GM23248 (cell line): Measurements from ENCODE around the gene LRRC72. TPM values are rescaled to one million over a fixed set of nuclear protein-coding genes. Genes with fewer than 3 reads are reported as not detected.

ENCODE experiments used
- DNase-seq: peaks from one replicate; pipeline ENCODE4 v3.0.0-alpha.2; 2015
- H2AFZ ChIP-seq: fragments of 200-600 bp; sonication (generic); 2 replicates; pipeline ENCODE4 v1.6.1; 2016; ENCODE audit warnings: antibody characterized with exemption
- H3F3A ChIP-seq: fragments of 200-600 bp; sonication (generic); 2 replicates; pipeline ENCODE4 v1.6.1; 2016; ENCODE audit warnings: mild to moderate bottlenecking, antibody characterized with exemption, mixed run types; ENCODE audit not compliant: insufficient read depth
- H3K27ac ChIP-seq: fragments of 200-600 bp; sonication (generic); 2 replicates; pipeline ENCODE4 v1.5.1; 2016; ENCODE audit warnings: mild to moderate bottlenecking
- H3K27me3 ChIP-seq: fragments of 200-600 bp; sonication (generic); replicated peaks from 2 replicates; pipeline ENCODE4 v1.6.1; 2016; ENCODE audit warnings: mild to moderate bottlenecking; ENCODE audit not compliant: insufficient read depth
- H3K36me3 ChIP-seq: fragments of 200-600 bp; sonication (generic); 2 replicates; pipeline ENCODE4 v1.6.1; 2016; ENCODE audit warnings: low read depth, mild to moderate bottlenecking
- H3K4me1 ChIP-seq: fragments of 200-600 bp; sonication (generic); 2 replicates; pipeline ENCODE4 v1.6.1; 2016; ENCODE audit warnings: mild to moderate bottlenecking; ENCODE audit not compliant: insufficient read depth
- H3K4me2 ChIP-seq: fragments of 200-600 bp; sonication (generic); one replicate; pipeline ENCODE4 v1.6.1; 2016; ENCODE audit warnings: mild to moderate bottlenecking; ENCODE audit not compliant: unreplicated experiment
- H3K4me3 ChIP-seq: fragments of 200-600 bp; sonication (generic); 2 replicates; pipeline ENCODE4 v1.5.1; 2016; ENCODE audit warnings: mild to moderate bottlenecking
- H3K79me2 ChIP-seq: fragments of 200-600 bp; sonication (generic); 2 replicates; pipeline ENCODE4 v1.6.1; 2016; ENCODE audit warnings: mild to moderate bottlenecking; ENCODE audit not compliant: insufficient read depth
- H3K9ac ChIP-seq: fragments of 200-600 bp; sonication (generic); 2 replicates; pipeline ENCODE4 v1.6.1; 2016; ENCODE audit warnings: mild to moderate bottlenecking
- H3K9me2 ChIP-seq: fragments of 200-600 bp; sonication (generic); 2 replicates; pipeline ENCODE4 v1.6.1; 2016; ENCODE audit warnings: mixed run types, mild to moderate bottlenecking, moderate library complexity; ENCODE audit not compliant: insufficient read depth
- H3K9me3 ChIP-seq: fragments of 200-600 bp; sonication (generic); one replicate; pipeline ENCODE4 v1.6.1; 2017; ENCODE audit warnings: low read depth
- H4K20me1 ChIP-seq: fragments of 200-600 bp; sonication (generic); 2 replicates; pipeline ENCODE4 v1.6.0; 2016; ENCODE audit not compliant: insufficient read depth
- EZH2 ChIP-seq: fragments of 200-600 bp; sonication (generic); IDR thresholded peaks from 2 replicates; pipeline ENCODE4 v1.6.1; 2018; ENCODE audit warnings: antibody characterized with exemption, mild to moderate bottlenecking; ENCODE audit not compliant: insufficient read depth, poor library complexity, severe bottlenecking
- EZH2phosphoT487 ChIP-seq: fragments of 200-600 bp; sonication (generic); IDR thresholded peaks from 2 replicates; pipeline ENCODE4 v1.6.1; 2018; ENCODE audit warnings: antibody characterized with exemption, moderate library complexity, mild to moderate bottlenecking, low read depth; ENCODE audit not compliant: insufficient read depth
- WGBS, 2 experiments: methylation state at CpG; one replicate each; pipeline ENCODE4 v1.1.6; 2015 to 2017; ENCODE audit warnings: low lambda C conversion rate in 2 of 2, low coverage in 1 of 2; ENCODE audit errors: missing lambda C conversion rate in 2 of 2; 5-methylcytosine and 5-hydroxymethylcytosine counted together
- in situ Hi-C: fragments of 300-500 bp; cut with MboI; formaldehyde crosslinking; loops from 2 replicates; pipeline ENCODE4 v1.15.0; 2020
- polyA plus RNA-seq: library from polyadenylated mRNA; unstranded; fragments of >200 nt; fragmentation: Nextera tagmentation; extraction: Ambion mirVana; gene quantifications from 2 replicates; pipeline ENCODE4 v1.2.1, GENCODE V29; 2016
- total RNA-seq: library from RNA; depleted of rRNA; stranded (reverse); fragments of >200 nt; shearing (Covaris generic); gene quantifications from 2 replicates; pipeline ENCODE4 v1.2.3, GENCODE V29; 2014

LRRC72 gene
- total and polyA plus RNA-seq, 2 experiments from 2014 or later, result not detected

- Histone ChIP-seq H3K79me2 (no peaks in the 10 kb centered on the region), H3K4me1 (no peaks in the 10 kb centered on the region), H4K20me1 (no peaks in the 10 kb centered on the region), H3K9me2 (no peaks in the 10 kb centered on the region), H3K9me3 (no peaks in the 10 kb centered on the region), H3K4me3 (no peak overlapping the region), H3K36me3 (peaks cover 30% of the 10 kb centered on the region), H3F3A (no peaks in the 10 kb centered on the region), H3K9ac (no peak overlapping the region), H2AFZ (no peak overlapping the region), H3K27me3 (no peaks in the 10 kb centered on the region), H3K4me2 (no peak overlapping the region), H3K27ac (no peak overlapping the region)
- no peak for DNase-seq
- 88 to 89% methylated on average over 4 of the region's 4 CpGs for WGBS, 2 experiments
- TF ChIP-seq EZH2phosphoT487 (no peak), EZH2 (no peak)
- in situ Hi-C loops, result no loop called here
Measured at GRCh38 chr7:16609842-16610450, 83.3 kb downstream of the LRRC72 start.

- H3K4me3 ChIP-seq, result no peak overlapping the region
- H3K27me3 ChIP-seq, result no peaks in the 10 kb centered on the region
- no peak overlapping the region for H2AFZ ChIP-seq
- H3K9me2 ChIP-seq, result no peaks in the 10 kb centered on the region
- no peaks in the 10 kb centered on the region for H3K4me1 ChIP-seq
- H3K36me3 ChIP-seq, result peaks cover 23% of the 10 kb centered on the region
- no peak overlapping the region for H3K27ac ChIP-seq
- no peaks in the 10 kb centered on the region for H4K20me1 ChIP-seq
- DNase-seq, result no peak
- TF ChIP-seq EZH2, result no peak
- no peak for TF ChIP-seq EZH2phosphoT487
- no peaks in the 10 kb centered on the region for H3K79me2 ChIP-seq
- WGBS, 2 experiments, result 94 to 97% methylated on average over 2 of the region's 2 CpGs
- in situ Hi-C loops, result no loop called here
- no peak overlapping the region for H3K9ac ChIP-seq
- H3K4me2 ChIP-seq, result no peak overlapping the region
- H3K9me3 ChIP-seq, result no peaks in the 10 kb centered on the region
- no peaks in the 10 kb centered on the region for H3F3A ChIP-seq
Measured at GRCh38 chr7:16611711-16612110, 85.1 kb downstream of the LRRC72 start.

- in situ Hi-C loops, result no loop called here
- H3K4me2 ChIP-seq, result no peak overlapping the region
- no peaks in the 10 kb centered on the region for H3K4me1 ChIP-seq
- H2AFZ ChIP-seq, result no peak overlapping the region
- TF ChIP-seq EZH2phosphoT487 (no peak), EZH2 (no peak)
- no peak overlapping the region for H3K4me3 ChIP-seq
- H3K36me3 ChIP-seq, result peaks cover 22% of the 10 kb centered on the region; the same call in 1 of the 2 replicates
- H3K27ac ChIP-seq, result no peak overlapping the region
- H3K27me3 ChIP-seq, result no peaks in the 10 kb centered on the region
- H3K9ac ChIP-seq, result no peak overlapping the region
- no peaks in the 10 kb centered on the region for H4K20me1 ChIP-seq
- H3K79me2 ChIP-seq, result no peaks in the 10 kb centered on the region
- no peaks in the 10 kb centered on the region for H3K9me2 ChIP-seq
- no peak for DNase-seq
- 79% methylated on average over 5 of the region's 5 CpGs for WGBS, 2 experiments
- no peaks in the 10 kb centered on the region for H3K9me3 ChIP-seq
- no peaks in the 10 kb centered on the region for H3F3A ChIP-seq
Measured at GRCh38 chr7:16615228-16615627, 88.6 kb downstream of the LRRC72 start.

GRCh38 chr7:16616122-16616521 lies 89.5 kb downstream of the LRRC72 start:
- in situ Hi-C loops, result no loop called here
- 85 to 90% methylated on average over 4 of the region's 4 CpGs for WGBS, 2 experiments
- Histone ChIP-seq H4K20me1 (no peaks in the 10 kb centered on the region), H3K9me3 (no peaks in the 10 kb centered on the region), H3K79me2 (no peaks in the 10 kb centered on the region), H3F3A (no peaks in the 10 kb centered on the region), H3K27ac (no peak overlapping the region), H3K9ac (no peak overlapping the region), H2AFZ (no peak overlapping the region), H3K4me3 (no peak overlapping the region), H3K9me2 (no peaks in the 10 kb centered on the region), H3K36me3 (peaks cover 31% of the 10 kb centered on the region; the same call in 1 of the 2 replicates), H3K27me3 (no peaks in the 10 kb centered on the region), H3K4me2 (no peak overlapping the region), H3K4me1 (no peaks in the 10 kb centered on the region)
- TF ChIP-seq EZH2 (no peak), EZH2phosphoT487 (no peak)
- no peak for DNase-seq

GRCh38 chr7:16616542-16616941 lies 89.9 kb downstream of the LRRC72 start:
- H3F3A ChIP-seq, result no peaks in the 10 kb centered on the region
- no peaks in the 10 kb centered on the region for H3K9me2 ChIP-seq
- no peak for DNase-seq
- H3K27me3 ChIP-seq, result no peaks in the 10 kb centered on the region
- TF ChIP-seq EZH2 (no peak), EZH2phosphoT487 (no peak)
- H3K9ac ChIP-seq, result no peak overlapping the region
- H3K4me3 ChIP-seq, result no peak overlapping the region
- no peaks in the 10 kb centered on the region for H3K9me3 ChIP-seq
- H3K36me3 ChIP-seq, result peaks cover 35% of the 10 kb centered on the region
- no peak overlapping the region for H3K27ac ChIP-seq
- H3K4me1 ChIP-seq, result no peaks in the 10 kb centered on the region
- no peak overlapping the region for H3K4me2 ChIP-seq
- in situ Hi-C loops, result no loop called here
- no peak overlapping the region for H2AFZ ChIP-seq
- no peaks in the 10 kb centered on the region for H3K79me2 ChIP-seq
- 89 to 91% methylated on average over 13 to 16 of the region's 18 CpGs for WGBS, 2 experiments
- H4K20me1 ChIP-seq, result no peaks in the 10 kb centered on the region
